ENCODE measurements around the gene ARF1. TPM values are rescaled to one million over a fixed set of nuclear protein-coding genes. Genes with fewer than 3 reads are reported as not detected.

The ARF1 gene
- polyA plus RNA-seq, 1 donor (not counting 4 experiments of a cell fraction or from before 2014, with no cell fraction given): 295 TPM

DNA sequence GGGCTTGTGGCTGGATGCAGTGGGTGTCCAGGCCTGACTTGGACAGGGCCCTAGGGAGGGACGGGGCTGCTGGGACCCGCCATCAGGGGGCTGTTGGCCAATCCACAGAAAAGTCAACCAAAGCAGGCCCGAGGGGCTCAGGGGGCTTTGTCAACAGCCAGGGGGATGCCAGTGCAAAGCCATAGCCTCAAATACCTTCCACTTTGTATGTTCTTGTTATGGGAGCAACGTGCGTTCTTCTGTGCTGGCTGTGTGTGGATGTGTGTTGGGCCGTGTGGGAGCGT lies 35.4 kb upstream of the ARF1 start:
- H3K9me3 ChIP-seq (ENCODE audit: control insufficient read depth, low read depth, low read length): peaks cover 2% of the 10 kb centered on the region

DNA sequence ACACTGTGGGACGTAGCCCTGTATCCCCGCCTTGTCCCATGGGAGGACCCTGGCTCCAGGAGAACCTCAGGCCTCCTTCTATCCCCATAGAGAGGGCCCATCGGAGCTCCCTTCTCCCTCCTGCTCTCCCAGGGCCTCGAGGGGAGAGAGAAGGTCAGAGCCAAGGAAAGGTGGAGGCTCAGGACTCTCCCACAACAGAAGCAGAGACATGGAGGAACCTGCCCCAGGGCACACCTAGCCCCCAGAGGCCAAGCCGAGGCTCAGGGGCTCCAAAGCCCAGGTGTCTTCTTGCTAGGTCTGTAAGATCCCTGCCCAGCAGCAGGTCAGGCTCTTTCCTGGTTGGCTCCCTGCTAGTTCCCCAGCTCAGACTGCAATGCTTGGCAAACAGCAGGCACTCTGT lies 34.4 kb upstream of the ARF1 start:
- H4K20me1 ChIP-seq (ENCODE audit: control insufficient read depth, extremely low read depth, insufficient read depth, low read length): no peaks in the 10 kb centered on the region
- no peak for DNase-seq (ENCODE audit: low read depth, low spot score)
- no peak overlapping the region for H2AFZ ChIP-seq (ENCODE audit: control insufficient read depth, low read length)
- dilution Hi-C loops (cut with MboI; ENCODE audit: extremely low pct_ligation_motif_present, low sequenced_read_pairs): no loop called here
- FAIRE-seq: no peak
- H3K27me3 ChIP-seq (ENCODE audit: control insufficient read depth, extremely low read depth, insufficient read depth, low read length): peaks cover 14% of the 10 kb centered on the region
- H3K27ac ChIP-seq (ENCODE audit: control insufficient read depth, insufficient read depth, low read length): no peak overlapping the region
- H3K79me2 ChIP-seq (ENCODE audit: control insufficient read depth, insufficient read depth, low read length): no peaks in the 10 kb centered on the region
- no peaks in the 10 kb centered on the region for H3K9me1 ChIP-seq (ENCODE audit: control insufficient read depth, extremely low read depth, insufficient read depth, low read length)
- H3K9me3 ChIP-seq (ENCODE audit: control insufficient read depth, low read depth, low read length): no peaks in the 10 kb centered on the region
- TF ChIP-seq EZH2 (IDR thresholded peaks at IDR 0.05; ENCODE audit: low read length): no peak
- TF ChIP-seq, protein P1, sequence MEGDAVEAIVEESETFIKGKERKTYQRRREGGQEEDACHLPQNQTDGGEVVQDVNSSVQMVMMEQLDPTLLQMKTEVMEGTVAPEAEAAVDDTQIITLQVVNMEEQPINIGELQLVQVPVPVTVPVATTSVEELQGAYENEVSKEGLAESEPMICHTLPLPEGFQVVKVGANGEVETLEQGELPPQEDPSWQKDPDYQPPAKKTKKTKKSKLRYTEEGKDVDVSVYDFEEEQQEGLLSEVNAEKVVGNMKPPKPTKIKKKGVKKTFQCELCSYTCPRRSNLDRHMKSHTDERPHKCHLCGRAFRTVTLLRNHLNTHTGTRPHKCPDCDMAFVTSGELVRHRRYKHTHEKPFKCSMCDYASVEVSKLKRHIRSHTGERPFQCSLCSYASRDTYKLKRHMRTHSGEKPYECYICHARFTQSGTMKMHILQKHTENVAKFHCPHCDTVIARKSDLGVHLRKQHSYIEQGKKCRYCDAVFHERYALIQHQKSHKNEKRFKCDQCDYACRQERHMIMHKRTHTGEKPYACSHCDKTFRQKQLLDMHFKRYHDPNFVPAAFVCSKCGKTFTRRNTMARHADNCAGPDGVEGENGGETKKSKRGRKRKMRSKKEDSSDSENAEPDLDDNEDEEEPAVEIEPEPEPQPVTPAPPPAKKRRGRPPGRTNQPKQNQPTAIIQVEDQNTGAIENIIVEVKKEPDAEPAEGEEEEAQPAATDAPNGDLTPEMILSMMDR (optimal IDR thresholded peaks at IDR 0.05 in 1 of 3, IDR thresholded peaks at IDR 0.05 in 1 of 3, conservative IDR thresholded peaks at IDR 0.05 in 1 of 3; ENCODE audit: extremely low read depth in 1 of 3, insufficient read depth in 2 of 3, low read length in 3 of 3): no peak
- H3K4me3 ChIP-seq (ENCODE audit: control insufficient read depth in 2 of 3, extremely low read depth in 1 of 3, insufficient read depth in 2 of 3, low read depth in 1 of 3, low read length in 3 of 3): no peak overlapping the region
- H3K36me3 ChIP-seq (ENCODE audit: control insufficient read depth in 2 of 2, extremely low read depth in 1 of 2, insufficient read depth in 2 of 2, low read length in 2 of 2): no peaks in the 10 kb centered on the region
- no peak overlapping the region for H3K9ac ChIP-seq (ENCODE audit: control insufficient read depth, extremely low read depth, insufficient read depth, low read length)
- H3K4me2 ChIP-seq (ENCODE audit: control insufficient read depth, extremely low read depth, insufficient read depth, low read depth, low read length): no peak overlapping the region
- no peaks in the 10 kb centered on the region for H3K4me1 ChIP-seq (ENCODE audit: control insufficient read depth, extremely low read depth, insufficient read depth, low read length)

More for the DNA sequence above, 35.4 kb upstream of the ARF1 start:
- Histone ChIP-seq H3K9ac (ENCODE audit: control insufficient read depth, extremely low read depth, insufficient read depth, low read length) (no peak overlapping the region), H2AFZ (ENCODE audit: control insufficient read depth, low read length) (no peak overlapping the region), H3K27me3 (ENCODE audit: control insufficient read depth, extremely low read depth, insufficient read depth, low read length) (peaks cover 12% of the 10 kb centered on the region), H3K4me2 (ENCODE audit: control insufficient read depth, extremely low read depth, insufficient read depth, low read depth, low read length) (no peak overlapping the region), H3K79me2 (ENCODE audit: control insufficient read depth, insufficient read depth, low read length) (no peaks in the 10 kb centered on the region), H3K36me3 (ENCODE audit: control insufficient read depth in 2 of 2, extremely low read depth in 1 of 2, insufficient read depth in 2 of 2, low read length in 2 of 2) (no peaks in the 10 kb centered on the region), H3K27ac (ENCODE audit: control insufficient read depth, insufficient read depth, low read length) (no peak overlapping the region), H3K4me1 (ENCODE audit: control insufficient read depth, extremely low read depth, insufficient read depth, low read length) (no peaks in the 10 kb centered on the region), H3K4me3 (ENCODE audit: control insufficient read depth in 2 of 3, extremely low read depth in 1 of 3, insufficient read depth in 2 of 3, low read depth in 1 of 3, low read length in 3 of 3) (no peak overlapping the region), H3K9me1 (ENCODE audit: control insufficient read depth, extremely low read depth, insufficient read depth, low read length) (no peaks in the 10 kb centered on the region), H4K20me1 (ENCODE audit: control insufficient read depth, extremely low read depth, insufficient read depth, low read length) (no peaks in the 10 kb centered on the region)
- FAIRE-seq (no peak), DNase-seq (ENCODE audit: low read depth, low spot score) (no peak)
- TF ChIP-seq, protein P1 (optimal IDR thresholded peaks at IDR 0.05 in 1 of 3, IDR thresholded peaks at IDR 0.05 in 1 of 3, conservative IDR thresholded peaks at IDR 0.05 in 1 of 3; ENCODE audit: extremely low read depth in 1 of 3, insufficient read depth in 2 of 3, low read length in 3 of 3): no peak
- no peak for TF ChIP-seq EZH2 (IDR thresholded peaks at IDR 0.05; ENCODE audit: low read length)
- dilution Hi-C loops (cut with MboI; ENCODE audit: extremely low pct_ligation_motif_present, low sequenced_read_pairs): no loop called here

All from keratinocyte (primary cell).